GM23338 (cell line): ENCODE data around the gene AHI1. TPM values are rescaled to one million over a fixed set of nuclear protein-coding genes. Genes with fewer than 3 reads are reported as not detected.

Source experiments
- ATAC-seq: fragments of 200-7000 bp; cut with Tn5 transposase; 3 replicates; pipeline ENCODE4 v1.9.1; 2020
- DNase-seq: peaks from one replicate; pipeline ENCODE4 v3.0.0-alpha.2; 2015; ENCODE audit warnings: low spot score
- H2AFZ ChIP-seq: fragments of 200-600 bp; sonication (generic); 2 replicates; pipeline ENCODE4 v1.8.0; 2016; ENCODE audit warnings: antibody characterized with exemption, mild to moderate bottlenecking, moderate library complexity
- H3F3A ChIP-seq: fragments of 200-600 bp; sonication (generic); replicated peaks from 2 replicates; pipeline ENCODE4 v1.8.0; 2017; ENCODE audit warnings: antibody characterized with exemption, mixed run types, low read depth
- H3K27ac ChIP-seq: fragments of 200-600 bp; sonication (generic); 2 replicates; pipeline ENCODE4 v1.6.1; 2016; ENCODE audit warnings: low read depth
- H3K27me3 ChIP-seq: fragments of 200-600 bp; sonication (generic); 2 replicates; pipeline ENCODE4 v1.8.0; 2016; ENCODE audit warnings: mild to moderate bottlenecking, mixed run types, moderate library complexity; ENCODE audit not compliant: insufficient read depth
- H3K36me3 ChIP-seq: fragments of 200-600 bp; sonication (generic); 2 replicates; pipeline ENCODE4 v1.8.0; 2016; ENCODE audit warnings: mild to moderate bottlenecking; ENCODE audit not compliant: insufficient read depth
- H3K4me1 ChIP-seq: fragments of 200-600 bp; sonication (generic); 2 replicates; pipeline ENCODE4 v1.8.0; 2016; ENCODE audit warnings: mild to moderate bottlenecking, moderate library complexity; ENCODE audit not compliant: insufficient read depth
- H3K4me2 ChIP-seq: fragments of 200-600 bp; sonication (generic); 2 replicates; pipeline ENCODE4 v1.7.1; 2017; ENCODE audit warnings: mixed run types
- H3K4me3 ChIP-seq: fragments of 200-600 bp; sonication (generic); 2 replicates; pipeline ENCODE4 v1.6.1; 2016; ENCODE audit warnings: mixed run types
- H3K79me2 ChIP-seq: fragments of 200-600 bp; sonication (generic); replicated peaks from 2 replicates; pipeline ENCODE4 v1.8.0; 2017; ENCODE audit warnings: mild to moderate bottlenecking; ENCODE audit not compliant: insufficient read depth
- H3K9me2 ChIP-seq: fragments of 200-600 bp; sonication (generic); 2 replicates; pipeline ENCODE4 v1.8.0; 2017; ENCODE audit not compliant: insufficient read depth
- H4K20me1 ChIP-seq: fragments of 200-600 bp; sonication (generic); replicated peaks from 2 replicates; pipeline ENCODE4 v1.8.0; 2017; ENCODE audit warnings: mild to moderate bottlenecking; ENCODE audit not compliant: insufficient read depth
- H3K27ac Mint-ChIP-seq: 2 replicates; pipeline ENCODE4 v1.8.0; 2020; ENCODE audit warnings: inconsistent platforms, mild to moderate bottlenecking, moderate library complexity, mixed read lengths
- H3K27me3 Mint-ChIP-seq: 3 replicates; pipeline ENCODE4 v1.8.0; 2022; ENCODE audit warnings: low read depth, mild to moderate bottlenecking, moderate library complexity, mixed read lengths, inconsistent platforms; ENCODE audit not compliant: insufficient read depth, poor library complexity
- H3K36me3 Mint-ChIP-seq: 3 replicates; pipeline ENCODE4 v1.8.0; 2021; ENCODE audit warnings: low read depth, mild to moderate bottlenecking, inconsistent platforms, moderate library complexity, mixed read lengths
- H3K4me1 Mint-ChIP-seq: 3 replicates; pipeline ENCODE4 v1.8.0; 2020; ENCODE audit warnings: mild to moderate bottlenecking, inconsistent platforms, mixed read lengths
- H3K4me3 Mint-ChIP-seq: 3 replicates; pipeline ENCODE4 v1.8.0; 2021; ENCODE audit warnings: moderate library complexity, mild to moderate bottlenecking, inconsistent platforms, mixed read lengths
- H3K9me3 Mint-ChIP-seq: 3 replicates; pipeline ENCODE4 v1.8.0; 2020; ENCODE audit warnings: moderate library complexity, mild to moderate bottlenecking, inconsistent platforms, mixed read lengths
- CREB1 ChIP-seq: fragments of 250-450 bp; sonication (Bioruptor Pico); IDR thresholded peaks from 2 replicates; pipeline ENCODE4 v1.5.0; 2020; ENCODE audit warnings: low read depth, mild to moderate bottlenecking, moderate library complexity
- CTCF ChIP-seq, 2 experiments: fragments of 200-600 bp in 1 of 2; sonication (generic) in 1 of 2; conservative IDR thresholded peaks; 2 replicates each; pipeline versions ENCODE4 v1.5.1 to v1.6.1; 2016 to 2017; ENCODE audit warnings: antibody characterized with exemption in 2 of 2, low read depth in 2 of 2, mild to moderate bottlenecking in 2 of 2, moderate library complexity in 1 of 2
- ETS1 ChIP-seq: IDR thresholded peaks from 2 replicates; pipeline ENCODE4 v1.6.1; 2016; ENCODE audit warnings: antibody characterized with exemption
- EZH2phosphoT487 ChIP-seq: fragments of 200-600 bp; sonication (generic); IDR thresholded peaks from one replicate; pipeline ENCODE4 v1.8.1; 2018; ENCODE audit warnings: antibody characterized with exemption; ENCODE audit not compliant: unreplicated experiment
- JUNB ChIP-seq: IDR thresholded peaks from one replicate; pipeline ENCODE4 v1.6.1; 2016; ENCODE audit warnings: antibody characterized with exemption; ENCODE audit not compliant: unreplicated experiment
- POLR2AphosphoS5 ChIP-seq: IDR thresholded peaks from 2 replicates; pipeline ENCODE4 v1.6.1; 2016; ENCODE audit warnings: antibody characterized with exemption, low read depth
- REST ChIP-seq: IDR thresholded peaks from one replicate; pipeline ENCODE4 v1.6.1; 2018; ENCODE audit warnings: antibody characterized with exemption; ENCODE audit not compliant: unreplicated experiment
- STAT1 ChIP-seq: IDR thresholded peaks from one replicate; pipeline ENCODE4 v1.6.1; 2016; ENCODE audit warnings: antibody characterized with exemption; ENCODE audit not compliant: unreplicated experiment
- ZNF114 ChIP-seq: fragments of 250-450 bp; sonication (Bioruptor Pico); IDR thresholded peaks from 2 replicates; pipeline ENCODE4 v1.5.0; 2020; ENCODE audit warnings: mild to moderate bottlenecking, moderate library complexity
- ZNF331 ChIP-seq: fragments of 250-450 bp; sonication (Bioruptor Pico); IDR thresholded peaks from 2 replicates; pipeline ENCODE4 v1.5.0; 2020; ENCODE audit warnings: low read depth, mild to moderate bottlenecking, moderate library complexity
- polyA plus RNA-seq: library from polyadenylated mRNA; unstranded; fragments of >200 nt; fragmentation: Nextera tagmentation; extraction: Ambion mirVana; gene quantifications from 2 replicates; pipeline ENCODE4 v1.2.1, GENCODE V29; 2016
- total RNA-seq: library from RNA; depleted of rRNA; stranded (reverse); fragments of >200 nt; shearing (Covaris generic); gene quantifications from 2 replicates; pipeline ENCODE4 v1.2.3, GENCODE V29; 2014

The AHI1 gene
- total and polyA plus RNA-seq, 2 experiments from 2014 or later, result 19.8 to 72.9 TPM

GRCh38 chr6:135412761-135413160, 84.8 kb downstream of the AHI1 start (continued):
- no peak for TF ChIP-seq CTCF (conservative IDR thresholded peaks at IDR 0.05; ENCODE audit: low read depth in 2 of 2)
- TF ChIP-seq STAT1, result no peak
- no peak for TF ChIP-seq ETS1
- TF ChIP-seq CREB1 (CRISPR knock-in tag), result no peak
- no peak for TF ChIP-seq ZNF114

GRCh38 chr6:135411849-135412248, 85.7 kb downstream of the AHI1 start:
- H3K27ac ChIP-seq, result no peak overlapping the region
- H4K20me1 ChIP-seq, result no peaks in the 10 kb centered on the region
- TF ChIP-seq REST (no peak), EZH2phosphoT487 (no peak)
- H3K27me3 ChIP-seq, result no peaks in the 10 kb centered on the region
- no peak for DNase-seq
- Mint-ChIP-seq H3K36me3 (no peaks in the 10 kb centered on the region), H3K9me3 (no peaks in the 10 kb centered on the region), H3K4me3 (no peak overlapping the region), H3K27me3 (peaks cover 4% of the 10 kb centered on the region), H3K4me1 (no peaks in the 10 kb centered on the region), H3K27ac (no peak overlapping the region)
- H3K9me2 ChIP-seq, result no peaks in the 10 kb centered on the region
- no peak overlapping the region for H2AFZ ChIP-seq
- peaks cover 2% of the 10 kb centered on the region; the same call in 1 of the 2 replicates for H3K36me3 ChIP-seq
- no peaks in the 10 kb centered on the region for H3F3A ChIP-seq
- no peak overlapping the region for H3K4me3 ChIP-seq
- H3K79me2 ChIP-seq, result no peaks in the 10 kb centered on the region
- H3K4me2 ChIP-seq, result no peak overlapping the region
- no peak for ATAC-seq
- no peaks in the 10 kb centered on the region for H3K4me1 ChIP-seq

- H3K9me2 ChIP-seq, result no peaks in the 10 kb centered on the region
- H3F3A ChIP-seq, result no peaks in the 10 kb centered on the region
- H3K27me3 ChIP-seq, result no peaks in the 10 kb centered on the region
- no peaks in the 10 kb centered on the region for H3K79me2 ChIP-seq
- no peak overlapping the region for H3K4me3 Mint-ChIP-seq
- H3K27me3 Mint-ChIP-seq, result peaks cover 4% of the 10 kb centered on the region
- H3K27ac ChIP-seq, result no peak overlapping the region
- no peaks in the 10 kb centered on the region for H3K9me3 Mint-ChIP-seq
- H4K20me1 ChIP-seq, result no peaks in the 10 kb centered on the region
- no peaks in the 10 kb centered on the region for H3K4me1 ChIP-seq
- no peak overlapping the region for H3K4me3 ChIP-seq
- peaks cover 2% of the 10 kb centered on the region; the same call in 1 of the 2 replicates for H3K36me3 ChIP-seq
- no peaks in the 10 kb centered on the region for H3K36me3 Mint-ChIP-seq
- no peak overlapping the region for H2AFZ ChIP-seq
- no peak overlapping the region for H3K4me2 ChIP-seq
- ATAC-seq (no peak), DNase-seq (no peak)
- H3K4me1 Mint-ChIP-seq, result no peaks in the 10 kb centered on the region
- no peak overlapping the region for H3K27ac Mint-ChIP-seq
- TF ChIP-seq JUNB (no peak), CTCF (conservative IDR thresholded peaks at IDR 0.05; ENCODE audit: low read depth in 2 of 2) (no peak; a peak in 1 of 4 replicates), CREB1 (CRISPR knock-in tag) (no peak), ZNF331 (CRISPR knock-in tag) (no peak), STAT1 (no peak), POLR2AphosphoS5 (no peak)
These were observed 86.2 kb downstream of the AHI1 start for GRCh38 chr6:135411339-135411738.
